Mucosa of descending colon (tissue), 3 donors: ENCODE results near the gene LHPP. TPM values are rescaled to one million over a fixed set of nuclear protein-coding genes. Genes with fewer than 3 reads are reported as not detected.

Experiments used
- ATAC-seq: fragments of 200-7000 bp; cut with Tn5 transposase; one replicate; pipeline ENCODE4 v1.9.1; 2020; ENCODE audit warnings: mild to moderate bottlenecking, moderate library complexity
- DNase-seq, 3 donors: peaks; one replicate each; pipeline ENCODE4 v3.0.0-alpha.2; 2020
- H3K36me3 ChIP-seq: fragments of 200-600 bp; one replicate; pipeline ENCODE4 v1.8.0; 2021; ENCODE audit warnings: low read depth, mild to moderate bottlenecking
- H3K4me1 ChIP-seq: fragments of 200-600 bp; one replicate; pipeline ENCODE4 v1.8.0; 2021; ENCODE audit warnings: low read depth, mild to moderate bottlenecking
- H3K4me3 ChIP-seq: fragments of 200-600 bp; one replicate; pipeline ENCODE4 v1.8.0; 2021; ENCODE audit warnings: mild to moderate bottlenecking
- H3K9me3 ChIP-seq: fragments of 200-600 bp; one replicate; pipeline ENCODE4 v1.8.0; 2021; ENCODE audit warnings: mild to moderate bottlenecking
- CTCF ChIP-seq: fragments of 200-600 bp; IDR thresholded peaks from one replicate; pipeline ENCODE4 v1.8.0; 2022; ENCODE audit warnings: antibody characterized with exemption, mild to moderate bottlenecking
- intact Hi-C, 2 donors: fragments of 100-400 bp; cut with DNase I in 1 of 2; cut with micrococcal nuclease in 1 of 2; formaldehyde crosslinking; loops; one replicate each; pipeline versions ENCODE4 v1.11.0 to v1.11.1; 2022; cut with DNase I, micrococcal nuclease
- long read RNA-seq, 2 donors: library from polyadenylated mRNA; unstranded; transcript quantifications; one replicate each; pipeline ENCODE4 v2.0.0, GENCODE V29; 2019 to 2021
- total RNA-seq, 3 donors: library from RNA; stranded (reverse); fragmentation: NEBNext Ultra II Directional in 2 of 3; extraction: Animal tissue kit (Norgen Biotek cat#: 25700) in 2 of 3; gene quantifications; one replicate each; pipeline versions ENCODE4 v1.2.1 to v1.2.4, GENCODE V29; 2021 to 2023
- donor health status: DM: no; HTN: no; CAD: no; lungs with moderate emphysema.
- donor health status: DM: no; HTN: no; CAD: no.
- donor health status: DM: no; HTN: yes; CAD: no.

Gene LHPP
- total RNA-seq, result 10 to 100 TPM; 19.7 to 46.7 (median 26.5) TPM
- long read RNA-seq, donor 1, transcript LHPP-202 (7 exons, 1,622 nt), result major isoform, 48 of 66 reads
- long read RNA-seq, donor 1, partial matches to known transcripts, result 4 of 66 reads
- long read RNA-seq, donor 1, other reads (novel, unspliced or antisense), result 11 of 66 reads
- long read RNA-seq, donor 2, transcript LHPP-202 (7 exons, 1,622 nt), result major isoform, 5 of 12 reads
- long read RNA-seq, donor 2, partial matches to known transcripts, result 0 of 12 reads
- long read RNA-seq, donor 2, other reads (novel, unspliced or antisense), result 3 of 12 reads

- peak; percentile 45 for TF ChIP-seq CTCF
- ATAC-seq (peak; percentile 98), DNase-seq (peak; percentile 94 to 95 (median 94))
- no peaks in the 10 kb centered on the region for H3K9me3 ChIP-seq
- H3K4me1 ChIP-seq, result peaks cover 11% of the 10 kb centered on the region
- intact Hi-C loops, result no loop called here
- no peaks in the 10 kb centered on the region for H3K36me3 ChIP-seq
- H3K4me3 ChIP-seq, result peak within 1 kb of the TSS; percentile 65
Measured at GRCh38 chr10:124461642-124462347, at the start of gene LHPP. Gene LHPP (plus strand): TSS chr10:124461823. CDS start chr10:124461863, 40 bp downstream.

- intact Hi-C loops, result no loop called here
- DNase-seq (no peak), ATAC-seq (no peak)
- Histone ChIP-seq H3K9me3 (no peaks in the 10 kb centered on the region), H3K36me3 (no peaks in the 10 kb centered on the region), H3K4me3 (no peak overlapping the region), H3K4me1 (peaks cover 10% of the 10 kb centered on the region)
- no peak for TF ChIP-seq CTCF
Measured at GRCh38 chr10:124414076-124414475, 47.5 kb upstream of the LHPP start.

- Histone ChIP-seq H3K9me3 (no peaks in the 10 kb centered on the region), H3K36me3 (no peaks in the 10 kb centered on the region), H3K4me1 (peaks cover 10% of the 10 kb centered on the region), H3K4me3 (no peak overlapping the region)
- intact Hi-C loops, result no loop called here
- no peak for ATAC-seq
- no peak for DNase-seq
- no peak for TF ChIP-seq CTCF
Measured at GRCh38 chr10:124415210-124415609, 46.4 kb upstream of the LHPP start.

GRCh38 chr10:124416733-124417132 lies 44.9 kb upstream of the LHPP start:
- no peak for TF ChIP-seq CTCF

GRCh38 chr10:124417895-124418725 lies 43.5 kb upstream of the LHPP start:
- Histone ChIP-seq H3K4me1 (peaks cover 20% of the 10 kb centered on the region), H3K36me3 (no peaks in the 10 kb centered on the region), H3K9me3 (no peaks in the 10 kb centered on the region), H3K4me3 (peak overlapping the region; percentile 54)
- no peak for TF ChIP-seq CTCF
- DNase-seq, result peak; percentile 51 to 80 (median 77)
- intact Hi-C loops, result no loop called here
- ATAC-seq, result peak; percentile 68

More at GRCh38 chr10:124416733-124417132, 44.9 kb upstream of the LHPP start:
- peaks cover 20% of the 10 kb centered on the region for H3K4me1 ChIP-seq
- no peak overlapping the region for H3K4me3 ChIP-seq
- intact Hi-C loops, result no loop called here
- no peak for ATAC-seq
- H3K36me3 ChIP-seq, result no peaks in the 10 kb centered on the region
- H3K9me3 ChIP-seq, result no peaks in the 10 kb centered on the region
- no peak for DNase-seq
